HG02840 (cell line): Measurements from ENCODE around the gene GNAT2.
"Not testable (repeated sequence)": the region's sequence is repeated elsewhere in the genome, so short reads cannot be mapped to it uniquely, and the experiment has no call there.

ENCODE experiments used
- ATAC-seq: cut with Tn5 transposase; IDR thresholded peaks from one replicate; pipeline ENCODE4 v1.9.1; 2021; ENCODE audit warnings: mild to moderate bottlenecking, moderate library complexity, moderate number of reproducible peaks; ENCODE audit not compliant: unreplicated experiment, low FRiP score

GNAT2 gene

DNA sequence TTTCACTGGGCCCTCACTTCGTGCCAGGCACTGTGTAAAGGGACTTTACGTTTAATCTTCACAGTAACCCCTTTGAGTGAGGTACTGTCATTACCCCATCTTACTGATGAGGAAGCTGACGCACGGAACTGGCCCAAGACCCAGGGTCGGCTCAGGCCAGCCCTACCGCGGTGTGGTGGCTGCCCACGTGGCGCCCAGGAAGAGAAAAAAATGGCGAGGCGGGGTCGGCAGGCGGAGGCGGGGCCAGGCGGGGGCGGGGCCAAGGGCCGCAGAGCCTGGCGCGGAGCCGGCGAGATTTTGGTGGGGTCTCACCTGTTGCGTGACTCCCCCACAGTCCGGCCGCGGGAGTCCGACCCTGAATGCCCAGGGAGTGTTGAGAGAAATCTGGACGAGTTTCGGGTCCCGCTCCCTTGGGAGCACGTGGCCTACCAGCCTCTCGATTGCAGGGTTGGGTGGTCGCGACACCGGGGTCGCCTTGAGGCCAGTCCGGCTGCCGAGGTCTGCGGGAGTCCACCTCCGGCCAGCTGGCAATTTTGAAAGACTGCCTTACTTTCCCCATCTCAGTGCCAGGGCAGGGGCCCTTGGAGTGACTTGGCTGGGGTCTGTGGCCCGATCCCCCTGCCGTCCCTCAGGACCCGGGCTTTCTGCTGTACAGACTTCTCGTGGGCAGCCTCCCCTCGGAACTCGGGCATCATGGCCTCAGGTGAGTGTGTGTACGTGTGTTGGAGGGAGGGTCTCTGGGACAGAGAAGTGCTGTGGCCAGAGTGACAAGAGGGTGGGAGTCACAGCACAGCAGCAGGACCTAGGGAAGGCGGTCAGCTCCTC is at the start of gene GNAT2, which contains the start of gene AMPD2:
GNAT2 (minus strand) TSS at position 41 of the 825 bp plus-strand sequence. CDS start 6,746 bp downstream, outside the sequence.
AMPD2 (plus strand) TSS at position 262 of the 825 bp plus-strand sequence. CDS start 1,339 bp downstream, outside the sequence.
- peak; percentile 43 for ATAC-seq

DNA sequence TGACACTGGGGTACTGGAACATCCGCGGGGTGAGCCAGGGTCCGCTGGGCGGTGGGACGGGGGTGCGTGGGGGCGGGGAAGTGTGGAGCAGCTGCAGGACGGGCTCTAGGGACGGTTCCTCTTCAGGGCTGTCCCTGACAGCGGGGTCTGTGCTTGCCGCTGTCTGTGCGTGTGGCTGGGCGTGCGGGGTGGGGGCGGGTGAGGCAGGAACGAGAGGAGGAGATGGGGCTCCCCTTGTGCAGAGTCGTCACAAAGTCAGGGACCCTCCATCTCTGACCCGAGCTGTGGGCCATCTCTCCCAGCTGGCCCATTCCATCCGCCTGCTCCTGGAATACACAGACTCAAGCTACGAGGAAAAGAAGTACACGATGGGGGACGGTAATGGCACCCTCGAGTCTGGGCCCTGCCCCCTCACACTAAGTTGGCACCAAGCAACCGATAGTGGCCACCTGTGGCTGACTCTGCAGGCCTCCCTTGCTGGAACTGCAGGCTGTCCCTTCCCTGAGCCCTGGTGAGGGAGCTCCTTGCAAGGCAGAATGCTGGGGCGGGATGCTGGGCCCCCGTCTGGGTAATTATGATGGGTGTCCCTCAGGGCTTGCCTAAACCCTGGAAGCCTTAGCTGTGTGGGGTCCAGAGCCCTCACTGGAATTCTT is 48.8 kb upstream of the GNAT2 start:
- ATAC-seq: no peak

DNA sequence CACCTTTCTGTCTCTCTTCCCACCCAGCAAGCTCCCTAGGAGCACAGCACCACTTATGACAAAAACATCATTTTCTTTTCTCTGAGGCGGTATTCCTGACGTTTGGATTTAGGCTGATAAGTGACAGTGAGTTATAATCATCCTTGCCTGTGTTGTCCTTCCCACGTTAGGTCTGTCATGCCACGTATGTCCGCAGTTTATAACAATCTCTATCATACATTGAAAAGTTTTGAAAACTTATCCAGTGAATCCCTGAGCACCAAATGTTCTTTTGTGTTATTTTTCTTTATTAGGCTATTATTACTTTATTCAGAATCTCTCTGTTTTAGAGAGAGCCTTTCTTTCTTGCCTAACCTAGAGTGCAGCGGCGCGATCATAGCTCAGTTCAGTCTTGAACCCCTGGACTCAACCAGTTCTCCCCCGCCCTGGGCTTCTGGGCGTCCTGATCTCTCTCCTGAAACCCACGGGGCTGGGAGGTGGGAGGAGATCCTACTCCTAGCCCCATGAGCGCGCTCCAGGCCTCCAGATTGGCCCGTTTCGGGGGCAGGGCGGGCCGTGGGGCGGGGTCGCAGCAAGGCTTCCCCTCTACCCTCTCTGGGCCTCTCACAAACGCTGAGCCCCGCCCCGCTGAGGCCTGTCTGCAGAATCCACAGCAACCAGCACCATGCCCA is 48.2 kb upstream of the GNAT2 start, which contains the start of gene GSTM2:
GSTM2 (plus strand) TSS at position 606 of the 671 bp plus-strand sequence; CDS start at position 665, 59 bp downstream.
- ATAC-seq: peak; percentile 83

DNA sequence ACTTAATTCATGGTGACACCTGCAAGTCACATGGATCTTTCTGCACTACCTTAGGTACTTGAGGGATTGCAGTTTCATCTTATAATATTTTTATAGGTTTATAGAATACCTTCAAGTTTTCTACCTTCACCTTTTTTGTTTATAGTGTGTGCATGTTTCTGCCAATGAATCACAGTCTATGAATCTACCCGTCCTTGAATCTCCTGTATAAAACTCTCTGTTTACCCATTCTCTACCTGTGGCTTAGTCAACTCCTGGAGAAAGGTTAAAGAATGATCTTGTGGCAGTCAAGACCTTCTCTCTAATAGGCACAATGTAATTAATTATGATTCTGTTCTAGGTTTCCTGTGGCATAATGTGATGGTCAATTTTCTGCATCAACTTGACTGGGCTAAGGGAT is 45.3 kb upstream of the GNAT2 start:
- no peak for ATAC-seq

DNA sequence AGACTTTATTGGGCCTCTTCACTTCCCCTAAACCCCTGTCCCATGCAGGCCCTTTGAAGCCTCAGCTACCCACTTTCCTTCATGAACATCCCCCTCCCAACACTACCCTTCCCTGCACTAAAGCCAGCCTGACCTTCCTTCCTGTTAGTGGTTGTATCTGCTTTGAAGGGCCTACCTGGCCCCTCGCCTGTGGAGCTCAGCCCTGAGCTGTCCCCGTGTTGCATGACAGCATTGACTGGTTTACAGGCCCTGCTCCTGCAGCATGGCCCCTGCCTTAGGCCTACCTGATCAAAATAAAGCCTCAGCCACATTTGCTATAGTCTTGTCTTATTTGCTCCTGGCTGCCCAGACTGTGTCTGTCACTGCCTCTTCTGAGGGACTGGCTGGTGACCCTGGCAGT is 42.0 kb upstream of the GNAT2 start:
- ATAC-seq: no peak

DNA sequence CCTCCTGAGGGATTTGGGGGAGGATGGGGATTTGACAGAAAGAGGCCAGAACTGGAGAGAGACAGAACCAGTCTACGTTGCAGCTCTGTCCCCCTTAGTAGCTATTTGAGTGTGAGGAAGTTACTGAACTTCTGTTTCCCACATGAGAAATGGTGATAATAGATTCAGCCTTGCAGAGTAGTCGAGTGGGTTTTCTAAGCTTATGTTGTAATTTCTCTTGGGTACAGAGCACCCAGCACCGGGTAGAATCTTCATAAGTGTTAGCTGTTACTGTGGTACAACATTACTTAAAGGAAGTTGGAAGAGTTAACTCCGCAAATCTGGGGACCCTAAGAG is 41.2 kb upstream of the GNAT2 start:
- ATAC-seq: not testable (repeated sequence)

DNA sequence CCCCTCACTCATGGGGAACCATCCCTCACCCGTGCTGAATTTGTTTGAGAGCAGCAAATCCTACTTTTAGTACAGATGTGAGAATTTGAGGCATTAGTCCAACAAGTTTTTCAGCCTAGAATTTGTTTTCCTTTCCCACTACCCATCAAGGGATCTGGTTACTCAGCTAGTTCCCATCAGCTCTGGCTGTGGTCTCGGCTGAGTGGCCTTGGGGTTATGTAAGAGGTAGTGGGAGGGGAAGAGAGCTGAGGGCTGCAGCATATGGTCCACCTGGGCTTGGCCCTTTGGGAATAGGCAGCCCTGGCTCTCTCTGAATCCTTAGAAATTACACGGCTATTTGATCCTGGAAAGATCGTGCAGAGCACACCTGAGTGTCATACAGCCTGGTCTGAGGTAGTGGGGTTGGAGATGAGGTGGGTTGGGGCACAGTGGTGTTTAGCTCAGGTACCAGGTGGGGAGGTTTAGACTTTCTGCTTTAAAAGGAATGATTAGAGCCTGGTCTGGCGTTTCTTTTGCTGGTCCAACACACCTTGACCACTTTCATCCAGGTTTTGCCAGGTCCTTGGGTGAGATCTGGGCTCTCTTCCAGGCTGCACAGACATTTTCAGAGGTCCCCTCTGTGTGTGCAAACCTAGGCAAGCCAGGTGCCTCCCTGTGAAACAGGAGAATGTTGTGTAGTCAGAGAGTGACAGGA is 40.7 kb upstream of the GNAT2 start:
- ATAC-seq: no peak

DNA sequence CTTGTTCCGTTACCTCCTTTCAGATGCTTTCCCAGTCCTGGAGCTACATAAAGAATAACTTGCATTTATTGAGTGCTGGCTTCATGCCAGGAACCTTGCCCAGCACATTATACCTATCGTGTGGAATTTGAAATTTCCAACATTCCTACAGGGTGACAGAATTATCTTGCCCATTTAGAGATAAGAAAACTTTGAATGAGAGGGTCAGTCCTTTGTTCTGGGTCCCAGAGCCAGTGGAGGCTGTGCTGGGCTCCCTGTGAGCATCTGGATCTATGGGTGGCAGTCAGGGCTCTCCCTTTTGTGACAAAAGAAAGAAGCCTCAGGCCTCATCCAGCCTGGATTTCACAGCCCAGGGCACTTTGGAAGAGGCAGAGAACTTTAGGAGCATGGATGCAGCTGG is 39.7 kb upstream of the GNAT2 start:
- no peak for ATAC-seq

DNA sequence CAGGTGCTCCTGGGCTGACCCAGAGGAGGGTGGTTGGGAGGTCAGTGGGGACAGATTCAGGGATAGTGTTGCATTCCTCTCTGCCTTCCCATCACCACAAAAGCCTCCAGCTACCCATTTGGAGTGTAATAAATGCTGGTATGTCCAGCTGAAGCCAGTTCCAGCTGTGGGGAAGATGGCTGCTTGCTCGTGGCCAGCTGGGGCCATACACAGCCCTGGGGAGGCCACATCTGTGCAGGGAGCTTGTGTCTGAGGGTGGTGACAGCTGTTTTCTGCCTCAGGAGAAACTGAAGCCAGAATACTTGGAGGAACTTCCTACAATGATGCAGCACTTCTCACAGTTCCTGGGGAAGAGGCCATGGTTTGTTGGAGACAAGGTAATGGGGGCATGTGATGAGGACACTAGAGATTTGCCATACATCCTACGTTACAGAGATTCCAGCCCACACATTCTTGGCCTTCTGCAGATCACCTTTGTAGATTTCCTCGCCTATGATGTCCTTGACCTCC is 39.2 kb upstream of the GNAT2 start:
- no peak for ATAC-seq

DNA sequence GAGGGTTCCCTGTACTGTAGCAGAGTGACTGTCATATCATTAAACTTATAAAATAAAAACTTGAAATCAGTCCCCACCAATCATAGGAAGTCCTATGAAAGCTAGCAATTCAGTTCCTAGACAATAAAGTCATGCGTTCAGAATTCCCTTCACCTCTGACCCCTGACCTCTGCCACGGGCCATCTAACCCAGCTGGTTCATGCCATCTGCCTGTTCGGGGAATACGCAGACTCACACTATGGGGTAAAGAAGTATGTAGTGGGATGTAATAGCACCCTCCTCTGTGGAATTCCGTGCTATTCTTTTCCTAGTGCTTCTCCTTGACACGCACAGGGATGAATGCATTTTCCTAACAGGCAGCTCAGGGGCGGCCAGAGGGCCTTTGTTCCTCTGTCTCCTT is 38.6 kb upstream of the GNAT2 start:
- ATAC-seq: no peak

DNA sequence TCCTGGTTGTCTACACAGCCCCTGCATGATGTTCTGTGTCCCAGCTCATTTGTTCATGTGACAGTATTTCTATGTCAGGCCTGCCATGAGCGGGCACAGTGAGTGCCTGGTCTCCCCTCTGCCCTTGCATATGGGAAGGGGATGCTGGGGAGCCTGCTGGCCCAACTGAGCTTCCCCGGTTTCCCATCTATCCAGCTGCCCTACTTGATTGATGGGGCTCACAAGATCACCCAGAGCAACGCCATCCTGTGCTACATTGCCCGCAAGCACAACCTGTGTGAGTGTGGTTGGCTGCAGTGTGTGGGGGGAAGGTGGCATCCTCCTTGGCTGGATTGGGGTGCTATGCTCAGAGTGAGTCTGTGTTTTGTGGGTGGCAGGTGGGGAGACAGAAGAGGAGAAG is 38.0 kb upstream of the GNAT2 start:
- no peak for ATAC-seq

DNA sequence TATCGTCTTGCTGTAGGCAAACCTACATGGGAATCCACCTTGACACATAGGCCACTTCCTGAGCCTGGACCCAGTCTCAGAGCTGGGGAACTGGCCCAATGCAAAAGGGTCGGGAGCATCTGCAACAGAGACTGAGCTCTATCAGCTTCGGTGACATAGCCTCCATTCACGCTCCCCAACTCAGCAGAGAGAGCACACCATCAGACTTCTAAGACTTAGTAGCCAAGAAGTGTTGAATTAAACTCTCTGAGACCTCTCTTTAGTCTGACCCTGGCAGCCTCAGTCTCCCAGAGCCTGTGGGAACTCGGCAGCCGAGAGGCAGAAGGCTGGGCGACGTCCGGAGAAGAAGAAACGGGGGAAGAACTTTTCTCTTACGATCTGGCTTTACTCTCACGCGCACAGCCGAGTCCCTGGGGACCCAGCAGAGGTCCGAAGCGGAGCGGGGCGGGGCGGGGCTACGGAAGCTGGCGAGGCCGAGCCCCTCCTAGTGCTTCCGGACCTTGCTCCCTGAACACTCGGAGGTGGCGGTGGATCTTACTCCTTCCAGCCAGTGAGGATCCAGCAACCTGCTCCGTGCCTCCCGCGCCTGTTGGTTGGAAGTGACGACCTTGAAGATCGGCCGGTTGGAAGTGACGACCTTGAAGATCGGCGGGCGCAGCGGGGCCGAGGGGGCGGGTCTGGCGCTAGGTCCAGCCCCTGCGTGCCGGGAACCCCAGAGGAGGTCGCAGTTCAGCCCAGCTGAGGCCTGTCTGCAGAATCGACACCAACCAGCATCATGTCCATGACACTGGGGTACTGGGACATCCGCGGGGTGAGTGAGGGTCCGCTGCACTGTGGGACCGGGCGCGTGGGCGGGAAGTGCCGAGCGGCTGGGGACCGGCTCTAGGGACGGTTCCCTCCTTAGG is 36.5 kb upstream of the GNAT2 start, which contains the start of gene GSTM4:
GSTM4 (plus strand) TSS at position 485 of the 905 bp plus-strand sequence; CDS start at position 776, 291 bp downstream.
- peak; percentile 88 for ATAC-seq

DNA sequence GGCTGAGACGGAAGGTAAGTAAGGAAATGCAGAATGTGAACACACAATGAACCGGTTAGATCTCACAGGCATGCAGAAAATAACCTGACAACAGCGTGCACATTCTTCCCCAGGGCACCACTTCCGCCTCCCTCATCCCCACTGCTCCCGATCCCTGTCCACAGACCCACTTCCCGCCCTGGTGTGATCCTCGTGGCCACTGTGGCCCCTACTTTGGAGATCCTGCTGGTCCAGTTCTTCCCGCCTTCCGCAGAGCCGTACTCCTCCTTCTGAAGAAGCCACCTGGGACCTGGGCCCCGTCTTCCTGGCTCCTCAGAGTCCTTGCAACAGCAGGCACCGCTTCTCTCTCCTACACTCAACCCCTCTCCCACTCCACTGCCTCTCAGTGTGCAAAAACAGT is 35.1 kb upstream of the GNAT2 start:
- no peak for ATAC-seq

DNA sequence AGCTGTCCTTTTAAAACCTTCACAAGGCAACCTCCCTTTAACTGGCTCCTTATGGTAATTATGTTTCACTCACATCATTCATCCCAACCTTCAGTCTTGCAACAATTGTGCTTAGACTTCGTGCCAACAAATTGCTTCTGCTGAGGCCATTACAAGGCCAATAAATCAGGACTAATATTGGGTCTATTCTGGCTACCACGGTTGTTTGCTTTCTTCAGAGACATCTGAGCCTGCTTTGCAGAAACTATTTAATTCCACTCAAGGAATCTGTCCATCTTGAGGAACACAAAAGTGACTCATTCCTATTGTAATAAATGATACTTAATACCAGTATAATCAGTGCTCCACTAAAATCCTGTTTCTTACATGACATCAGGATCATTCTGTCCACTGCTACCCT is 33.9 kb upstream of the GNAT2 start:
- no peak for ATAC-seq

DNA sequence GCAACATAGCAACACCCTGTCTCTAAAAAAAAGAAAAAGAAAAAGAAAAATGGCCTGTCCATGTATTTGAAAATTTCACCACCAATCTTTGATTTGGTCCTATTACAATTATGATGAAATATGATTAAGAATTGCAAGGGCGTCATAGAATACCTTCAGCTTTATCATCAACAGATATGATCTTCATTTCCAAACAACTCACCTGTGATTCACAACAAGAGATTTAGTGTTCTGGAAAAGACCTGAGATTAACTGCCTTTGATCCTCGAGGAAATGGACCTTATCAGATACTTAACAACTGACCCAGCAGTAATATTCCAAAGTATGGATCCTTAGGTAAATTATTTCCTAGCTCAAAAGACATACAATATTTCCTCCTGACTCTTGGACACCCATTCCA is 33.0 kb upstream of the GNAT2 start:
- no peak for ATAC-seq

DNA sequence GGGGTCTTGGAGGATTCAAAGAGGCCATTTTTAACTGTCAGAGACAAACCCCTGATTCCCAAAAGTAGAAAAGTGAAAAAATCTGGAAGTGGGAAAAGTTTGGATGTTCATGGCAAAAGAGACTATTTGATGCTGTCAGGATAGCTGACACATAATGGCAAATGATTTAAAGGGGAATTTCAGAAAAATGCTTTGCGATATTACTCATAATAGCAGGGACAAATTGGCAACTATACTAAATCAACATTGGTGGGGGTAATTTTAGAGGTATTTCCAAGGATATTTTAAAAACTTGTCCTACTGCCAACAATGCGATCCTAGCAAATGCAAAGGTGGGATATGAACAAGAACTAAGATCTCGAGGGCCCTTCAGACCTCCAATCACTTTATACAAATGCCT is 31.2 kb upstream of the GNAT2 start:
- ATAC-seq: no peak

DNA sequence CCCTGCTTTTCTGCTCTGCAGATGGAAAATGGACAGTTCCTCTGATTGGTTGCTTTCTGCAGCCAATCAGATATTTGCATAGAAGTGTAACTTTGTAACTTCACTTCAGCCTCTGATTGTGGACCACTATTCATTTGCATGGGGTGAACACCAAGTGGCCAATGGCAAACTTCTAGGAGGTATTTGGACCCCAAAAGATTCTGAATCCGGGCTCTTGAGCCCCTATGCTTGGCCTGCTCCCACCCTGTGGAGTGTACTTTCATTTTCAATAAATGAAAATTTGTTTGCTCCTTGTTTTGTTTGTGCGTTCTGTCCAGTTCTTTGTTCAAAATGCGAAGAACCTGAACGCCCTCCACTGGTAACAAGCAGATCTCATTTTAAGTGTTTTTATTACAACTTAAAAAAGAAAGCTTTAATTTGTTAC is 30.1 kb upstream of the GNAT2 start:
- ATAC-seq: no peak

DNA sequence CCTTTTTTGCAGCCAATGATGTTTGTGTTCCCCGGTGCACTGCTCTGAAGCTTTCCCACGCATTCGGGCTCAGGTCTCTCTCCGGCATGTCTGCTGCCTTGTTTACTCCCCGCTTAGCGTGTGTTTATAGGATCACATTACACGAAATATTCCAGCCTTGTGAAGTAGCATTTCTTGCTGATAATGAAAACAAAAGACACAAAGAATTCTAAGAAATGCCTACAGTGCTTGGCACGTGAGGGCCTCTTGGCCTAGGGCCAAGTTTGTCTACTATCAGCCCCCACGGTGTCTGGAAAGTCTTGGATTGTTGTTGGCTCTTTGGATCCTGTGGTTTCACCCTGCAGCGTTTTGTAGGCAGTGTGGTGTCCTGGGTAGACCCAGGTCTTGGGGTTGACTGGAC is 25.3 kb upstream of the GNAT2 start:
- no peak for ATAC-seq
